ENCODE data around the gene HHIPL1. TPM values are rescaled to one million over a fixed set of nuclear protein-coding genes. Genes with fewer than 3 reads are reported as not detected.

The HHIPL1 gene
- polyA plus RNA-seq, 1 experiment = 1.1 TPM

DNA sequence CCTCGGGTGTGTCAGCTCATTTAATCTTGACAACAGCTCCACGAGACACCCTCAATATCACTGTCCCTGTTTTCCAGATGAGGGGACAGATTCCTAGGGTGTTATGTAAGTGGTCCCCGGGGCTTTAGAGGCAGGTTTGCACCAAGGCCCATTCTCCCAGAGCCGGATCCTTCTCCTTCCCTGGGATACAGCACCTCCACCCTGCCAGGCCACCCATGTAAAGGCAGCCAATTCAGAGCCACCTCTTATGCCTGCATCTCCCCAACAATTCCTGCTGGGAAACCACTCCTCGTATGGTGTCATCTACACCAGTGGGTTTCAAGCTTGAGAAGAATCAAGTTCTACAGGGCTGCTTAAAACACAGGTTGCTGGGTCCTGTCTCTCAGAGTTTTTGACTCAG lies 35.1 kb downstream of the HHIPL1 start:
- Histone ChIP-seq H3K9me3 (ENCODE audit: control insufficient read depth, insufficient read depth, low read length) (peaks cover 26% of the 10 kb centered on the region), H3K27ac (ENCODE audit: low read depth, low read length) (no peak overlapping the region), H3K27me3 (ENCODE audit: control insufficient read depth, insufficient read depth, low read length) (peaks cover 12% of the 10 kb centered on the region), H3K4me3 (ENCODE audit: low read depth, low read length) (no peak overlapping the region)
- DNase-seq (ENCODE audit: low read depth, low spot score) = no peak
- ChIA-PET CTCF (interaction anchor here (0.5 to 3.2 kb wide), 6 partner anchors 51 to 231 kb away, joined by 3 to 10 read pairs (median 4); no protein-coding TSS in a partner anchor), POLR2A (no interaction called here)
- TF ChIP-seq, protein P1, sequence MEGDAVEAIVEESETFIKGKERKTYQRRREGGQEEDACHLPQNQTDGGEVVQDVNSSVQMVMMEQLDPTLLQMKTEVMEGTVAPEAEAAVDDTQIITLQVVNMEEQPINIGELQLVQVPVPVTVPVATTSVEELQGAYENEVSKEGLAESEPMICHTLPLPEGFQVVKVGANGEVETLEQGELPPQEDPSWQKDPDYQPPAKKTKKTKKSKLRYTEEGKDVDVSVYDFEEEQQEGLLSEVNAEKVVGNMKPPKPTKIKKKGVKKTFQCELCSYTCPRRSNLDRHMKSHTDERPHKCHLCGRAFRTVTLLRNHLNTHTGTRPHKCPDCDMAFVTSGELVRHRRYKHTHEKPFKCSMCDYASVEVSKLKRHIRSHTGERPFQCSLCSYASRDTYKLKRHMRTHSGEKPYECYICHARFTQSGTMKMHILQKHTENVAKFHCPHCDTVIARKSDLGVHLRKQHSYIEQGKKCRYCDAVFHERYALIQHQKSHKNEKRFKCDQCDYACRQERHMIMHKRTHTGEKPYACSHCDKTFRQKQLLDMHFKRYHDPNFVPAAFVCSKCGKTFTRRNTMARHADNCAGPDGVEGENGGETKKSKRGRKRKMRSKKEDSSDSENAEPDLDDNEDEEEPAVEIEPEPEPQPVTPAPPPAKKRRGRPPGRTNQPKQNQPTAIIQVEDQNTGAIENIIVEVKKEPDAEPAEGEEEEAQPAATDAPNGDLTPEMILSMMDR (IDR thresholded peaks at IDR 0.05; ENCODE audit: low read depth, low read length) = no peak

DNA sequence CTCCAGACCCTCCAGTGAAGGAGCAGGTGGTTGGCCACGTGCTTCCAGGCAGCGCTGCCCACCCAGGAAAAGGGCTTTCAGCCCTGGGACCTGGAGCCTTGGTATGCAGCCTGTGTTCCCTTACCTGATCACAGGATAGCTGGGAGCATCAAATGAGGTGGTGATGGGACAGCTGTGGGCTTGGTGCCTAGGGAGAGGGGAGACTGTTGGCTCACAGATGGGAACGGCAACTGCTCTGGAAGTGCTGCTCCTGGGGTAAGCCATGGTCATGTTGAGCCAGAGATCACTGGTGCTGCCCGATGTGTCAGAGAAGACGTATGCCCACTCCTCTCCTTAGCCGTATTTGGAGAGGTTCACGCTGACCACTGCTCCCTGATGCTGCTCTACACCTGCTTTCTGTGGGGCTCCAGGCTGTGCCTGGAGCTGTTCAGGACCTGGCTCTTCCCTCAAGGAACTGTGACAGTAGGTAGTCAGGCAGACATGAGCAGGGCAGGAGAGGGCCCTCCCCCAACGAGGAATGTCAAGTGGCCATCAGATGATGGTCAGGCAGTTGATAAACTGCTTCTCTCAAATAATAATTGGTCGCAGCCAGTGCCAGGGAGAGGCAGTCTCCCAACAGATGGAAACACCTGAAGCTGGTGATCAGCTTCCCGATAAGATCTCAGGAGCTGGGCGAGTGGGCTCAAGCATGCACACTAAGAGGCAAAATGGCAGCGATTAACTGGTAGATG lies 36.3 kb downstream of the HHIPL1 start:
- no peak overlapping the region for H3K4me3 ChIP-seq (ENCODE audit: low read depth, low read length)
- ChIA-PET CTCF (interaction anchor here (0.9 to 3.2 kb wide), 3 partner anchors 9 to 204 kb away, joined by 5 to 10 read pairs (median 5); no protein-coding TSS in a partner anchor), POLR2A (interaction anchor here (0.6 kb wide), 1 partner anchor 214 kb away, joined by 3 read pairs; no protein-coding TSS in a partner anchor)
- peaks cover 26% of the 10 kb centered on the region for H3K9me3 ChIP-seq (ENCODE audit: control insufficient read depth, insufficient read depth, low read length)
- DNase-seq (ENCODE audit: low read depth, low spot score) = no peak
- peaks cover 11% of the 10 kb centered on the region for H3K27me3 ChIP-seq (ENCODE audit: control insufficient read depth, insufficient read depth, low read length)
- no peak overlapping the region for H3K27ac ChIP-seq (ENCODE audit: low read depth, low read length)
- TF ChIP-seq, protein P1 (IDR thresholded peaks at IDR 0.05; ENCODE audit: low read depth, low read length) = no peak

DNA sequence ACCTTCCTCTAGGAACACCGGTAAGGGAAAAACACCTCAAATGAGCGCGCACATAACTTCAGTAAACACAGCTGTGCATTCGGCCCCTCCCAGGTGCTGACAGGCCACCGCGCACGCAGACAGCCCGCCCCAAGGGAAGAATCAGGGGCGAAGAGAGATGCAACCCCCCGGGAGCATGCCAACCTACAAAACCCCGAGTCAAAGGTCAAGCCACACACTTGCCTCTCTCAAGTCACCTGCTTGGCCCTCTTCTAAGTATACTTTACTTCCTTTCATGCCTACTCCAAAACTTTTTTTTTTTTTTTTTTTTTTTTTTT lies 36.9 kb downstream of the HHIPL1 start:
- ChIA-PET CTCF (interaction anchor here (0.9 to 1.8 kb wide), 3 partner anchors 10 to 201 kb away, joined by 5 read pairs; partner anchors contain the start of gene EML1), POLR2A (interaction anchor here (0.6 kb wide), 2 partner anchors 214 to 288 kb away, joined by 3 to 8 read pairs; no protein-coding TSS in a partner anchor)

DNA sequence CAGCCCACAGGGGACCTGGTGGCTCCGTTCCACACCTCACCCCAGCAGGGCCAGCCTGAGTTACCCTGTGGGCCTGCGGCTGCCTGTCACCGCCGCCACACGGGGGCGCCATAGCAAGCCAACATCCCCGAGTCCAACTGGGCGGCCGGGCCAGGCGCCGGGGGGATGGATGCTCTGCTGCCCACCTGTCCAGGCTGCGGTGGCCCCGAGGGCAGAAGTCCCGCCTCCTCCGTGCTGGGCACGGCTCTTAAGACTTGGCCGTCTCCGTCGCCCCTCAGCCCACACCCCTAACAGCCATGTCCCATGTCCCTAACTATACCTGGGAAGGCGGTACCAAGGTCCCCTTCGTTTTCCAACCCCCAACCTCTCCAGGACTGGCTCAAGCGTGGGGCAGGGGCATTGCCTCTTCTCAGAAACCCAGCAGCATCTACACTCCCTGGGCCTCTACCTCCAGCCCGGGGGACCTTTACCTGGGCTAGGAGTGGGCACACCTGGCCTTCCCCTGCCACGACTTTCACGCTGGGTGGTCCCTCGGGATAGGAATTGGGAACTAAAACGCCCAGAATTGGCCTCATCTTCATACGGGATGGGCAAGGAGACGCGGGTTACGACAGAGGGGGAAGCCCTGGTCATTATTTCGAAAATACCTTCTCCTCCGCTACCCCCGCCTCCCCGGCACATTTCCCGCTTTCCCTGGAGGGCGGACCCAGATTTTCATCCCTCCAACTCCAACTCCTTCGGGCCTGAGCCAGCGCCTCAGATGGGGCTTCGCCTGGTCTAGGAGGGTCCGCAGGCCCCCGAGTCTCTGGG lies 38.1 kb downstream of the HHIPL1 start:
- Histone ChIP-seq H3K27me3 (ENCODE audit: control insufficient read depth, insufficient read depth, low read length) (peaks cover 22% of the 10 kb centered on the region), H3K9me3 (ENCODE audit: control insufficient read depth, insufficient read depth, low read length) (peaks cover 11% of the 10 kb centered on the region), H3K4me3 (ENCODE audit: low read depth, low read length) (peak overlapping the region; percentile 81), H3K27ac (ENCODE audit: low read depth, low read length) (peak overlapping the region; percentile 70)
- ChIA-PET CTCF (interaction anchor here (0.6 to 1.8 kb wide), 10 partner anchors 11 to 288 kb away, joined by 3 to 10 read pairs (median 4); partner anchors contain the start of gene EML1), POLR2A (interaction anchor here (0.6 to 1.1 kb wide), 4 partner anchors 28 to 679 kb away, joined by 3 to 8 read pairs (median 5); partner anchors contain the start of genes CCNK and SETD3)
- TF ChIP-seq, protein P1 (IDR thresholded peaks at IDR 0.05; ENCODE audit: low read depth, low read length) = peak; percentile 84
- peak; percentile 21 for DNase-seq (ENCODE audit: low read depth, low spot score)

More for the DNA sequence above, 36.9 kb downstream of the HHIPL1 start:
- DNase-seq (ENCODE audit: low read depth, low spot score) = no peak
- Histone ChIP-seq H3K4me3 (ENCODE audit: low read depth, low read length) (no peak overlapping the region), H3K27ac (ENCODE audit: low read depth, low read length) (no peak overlapping the region), H3K9me3 (ENCODE audit: control insufficient read depth, insufficient read depth, low read length) (peaks cover 23% of the 10 kb centered on the region), H3K27me3 (ENCODE audit: control insufficient read depth, insufficient read depth, low read length) (peaks cover 11% of the 10 kb centered on the region)
- TF ChIP-seq, protein P1 (IDR thresholded peaks at IDR 0.05; ENCODE audit: low read depth, low read length) = no peak

All from AG04450 (cell line).